Measurements from ENCODE around the gene ST6GALNAC5.

Gene ST6GALNAC5

GRCh38 chr1:77015748-77016341 lies 148.6 kb downstream of the ST6GALNAC5 start:
- no peak for DNase-seq

GRCh38 chr1:77016386-77016985 lies 149.2 kb downstream of the ST6GALNAC5 start:
- DNase-seq, result no peak

- DNase-seq, result no peak
Observed at GRCh38 chr1:77018311-77018710, 151.0 kb downstream of the ST6GALNAC5 start.

GRCh38 chr1:77018761-77019160 lies 151.5 kb downstream of the ST6GALNAC5 start:
- no peak for DNase-seq

- no peak for DNase-seq
Observed at GRCh38 chr1:77021732-77022131, 154.5 kb downstream of the ST6GALNAC5 start.

GRCh38 chr1:77024500-77024899 lies 157.2 kb downstream of the ST6GALNAC5 start:
- DNase-seq, result no peak

- DNase-seq, result no peak
Observed at GRCh38 chr1:77025599-77025998, 158.3 kb downstream of the ST6GALNAC5 start.

GRCh38 chr1:77026135-77026534 lies 158.9 kb downstream of the ST6GALNAC5 start:
- no peak for DNase-seq

- DNase-seq, result no peak
Observed at GRCh38 chr1:77026640-77027039, 159.4 kb downstream of the ST6GALNAC5 start.

- DNase-seq, result no peak
Observed at GRCh38 chr1:77027847-77028246, 160.6 kb downstream of the ST6GALNAC5 start.

GRCh38 chr1:77030401-77031105 lies 163.3 kb downstream of the ST6GALNAC5 start:
- no peak for DNase-seq

GRCh38 chr1:77031106-77031662 lies 163.9 kb downstream of the ST6GALNAC5 start:
- no peak for DNase-seq

GRCh38 chr1:77036560-77036959 lies 169.3 kb downstream of the ST6GALNAC5 start:
- no peak for DNase-seq

GRCh38 chr1:77037038-77037437 lies 169.8 kb downstream of the ST6GALNAC5 start:
- DNase-seq, result no peak

- no peak for DNase-seq
Observed at GRCh38 chr1:77038000-77038399, 170.7 kb downstream of the ST6GALNAC5 start.

GRCh38 chr1:77039111-77039510 lies 171.8 kb downstream of the ST6GALNAC5 start:
- DNase-seq, result no peak

GRCh38 chr1:77039739-77040138 lies 172.5 kb downstream of the ST6GALNAC5 start:
- DNase-seq, result no peak

- no peak for DNase-seq
Observed at GRCh38 chr1:77040826-77041225, 173.5 kb downstream of the ST6GALNAC5 start.

GRCh38 chr1:77044133-77044849 lies 177.0 kb downstream of the ST6GALNAC5 start:
- no peak for DNase-seq

GRCh38 chr1:77047575-77047974 lies 180.3 kb downstream of the ST6GALNAC5 start:
- DNase-seq, result no peak

GRCh38 chr1:77047978-77048614 lies 180.8 kb downstream of the ST6GALNAC5 start:
- DNase-seq, result no peak

GRCh38 chr1:77048615-77049005 lies 181.3 kb downstream of the ST6GALNAC5 start:
- DNase-seq, result no peak

- no peak for DNase-seq
Observed at GRCh38 chr1:77051425-77051824, 184.1 kb downstream of the ST6GALNAC5 start.
